ENCODE data around the gene ZNF593OS. TPM values are rescaled to one million over a fixed set of nuclear protein-coding genes. Genes with fewer than 3 reads are reported as not detected.

The ZNF593OS gene
- total RNA-seq, 1 experiment from 2014 or later, result not detected

GRCh38 chr1:26162220-26162709 lies 9.4 kb downstream of the ZNF593OS start:
- H3K9ac ChIP-seq (ENCODE audit: extremely low read depth, insufficient read length, low read length), result no peak overlapping the region
- H3K27ac Mint-ChIP-seq, result no peak overlapping the region; a peak in 1 of 7 replicates
- no peak overlapping the region for H3K23ac ChIP-seq (ENCODE audit: insufficient read length, low read depth, low read length)
- no peak overlapping the region for H3K14ac ChIP-seq (ENCODE audit: insufficient read depth, low read length)
- no peak overlapping the region for H2AK5ac ChIP-seq (ENCODE audit: insufficient read length, low read length)
- H2BK120ac ChIP-seq (ENCODE audit: low read depth, low read length, poor library complexity, severe bottlenecking), result no peak overlapping the region
- H3K79me2 ChIP-seq (ENCODE audit: insufficient read depth, low read length), result no peaks in the 10 kb centered on the region
- H2BK20ac ChIP-seq (ENCODE audit: low read depth, low read length, poor library complexity, severe bottlenecking), result no peak overlapping the region
- H3K27me3 Mint-ChIP-seq (ENCODE audit: low read depth), result peaks cover 89% of the 10 kb centered on the region
- no peak overlapping the region for H4K91ac ChIP-seq (ENCODE audit: insufficient read length, low read depth, low read length)
- H3K4me1 ChIP-seq (ENCODE audit: insufficient read depth, low read length), result peaks cover 9% of the 10 kb centered on the region; the same call in 1 of the 2 replicates
- H3K4me3 Mint-ChIP-seq, result peak overlapping the region; percentile 51 to 80
- peaks cover 19% of the 10 kb centered on the region for H3K23me2 ChIP-seq (ENCODE audit: insufficient read length, low read depth, low read length, poor library complexity, severe bottlenecking)
- TF ChIP-seq, protein P1, sequence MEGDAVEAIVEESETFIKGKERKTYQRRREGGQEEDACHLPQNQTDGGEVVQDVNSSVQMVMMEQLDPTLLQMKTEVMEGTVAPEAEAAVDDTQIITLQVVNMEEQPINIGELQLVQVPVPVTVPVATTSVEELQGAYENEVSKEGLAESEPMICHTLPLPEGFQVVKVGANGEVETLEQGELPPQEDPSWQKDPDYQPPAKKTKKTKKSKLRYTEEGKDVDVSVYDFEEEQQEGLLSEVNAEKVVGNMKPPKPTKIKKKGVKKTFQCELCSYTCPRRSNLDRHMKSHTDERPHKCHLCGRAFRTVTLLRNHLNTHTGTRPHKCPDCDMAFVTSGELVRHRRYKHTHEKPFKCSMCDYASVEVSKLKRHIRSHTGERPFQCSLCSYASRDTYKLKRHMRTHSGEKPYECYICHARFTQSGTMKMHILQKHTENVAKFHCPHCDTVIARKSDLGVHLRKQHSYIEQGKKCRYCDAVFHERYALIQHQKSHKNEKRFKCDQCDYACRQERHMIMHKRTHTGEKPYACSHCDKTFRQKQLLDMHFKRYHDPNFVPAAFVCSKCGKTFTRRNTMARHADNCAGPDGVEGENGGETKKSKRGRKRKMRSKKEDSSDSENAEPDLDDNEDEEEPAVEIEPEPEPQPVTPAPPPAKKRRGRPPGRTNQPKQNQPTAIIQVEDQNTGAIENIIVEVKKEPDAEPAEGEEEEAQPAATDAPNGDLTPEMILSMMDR (conservative IDR thresholded peaks at IDR 0.05), result no peak
- peaks cover 29% of the 10 kb centered on the region; the same call in 1 of the 2 replicates for H3K27me3 ChIP-seq (ENCODE audit: insufficient read depth, low read length)
- no peak for DNase-seq
- H3K9me3 ChIP-seq (ENCODE audit: control insufficient read depth, low read depth, low read length), result no peaks in the 10 kb centered on the region
- peaks cover 0 to 4% of the 10 kb centered on the region in 2 experiments; a peak in 1 of 5 replicates for H3K9me3 Mint-ChIP-seq
- no peak overlapping the region for H3T11ph ChIP-seq (ENCODE audit: low read length)
- H2BK5ac ChIP-seq (ENCODE audit: insufficient read length, low read length), result no peak overlapping the region
- WGBS (ENCODE audit: extremely low coverage, insufficient read length, low lambda C conversion rate), result no CpG with 5 or more reads among the region's 21 CpGs
- H3K4ac ChIP-seq (ENCODE audit: low read depth, low read length), result no peak overlapping the region
- no peak overlapping the region for H2AFZ ChIP-seq (ENCODE audit: low read length)
- H3K4me1 Mint-ChIP-seq, result peaks cover 41 to 58% of the 10 kb centered on the region in 2 experiments
- H3K4me2 ChIP-seq (ENCODE audit: insufficient read depth, insufficient read length, low read length), result peak overlapping the region; percentile 46
- no peak overlapping the region for H2BK15ac ChIP-seq (ENCODE audit: low read depth, low read length)
- no peak overlapping the region for H3K18ac ChIP-seq (ENCODE audit: insufficient read length, low read depth, low read length)
- no peaks in the 10 kb centered on the region for H3K79me1 ChIP-seq (ENCODE audit: insufficient read depth, low read depth, low read length, poor library complexity, severe bottlenecking)
- no peaks in the 10 kb centered on the region for H4K20me1 ChIP-seq (ENCODE audit: control insufficient read depth, insufficient read depth, insufficient read length)
- no peaks in the 10 kb centered on the region for H3K36me3 Mint-ChIP-seq (ENCODE audit: insufficient read depth in 1 of 3, low read depth in 3 of 3)
- H4K5ac ChIP-seq (ENCODE audit: insufficient read length, low read depth, low read length), result no peak overlapping the region
- no peak overlapping the region for H3K27ac ChIP-seq (ENCODE audit: insufficient read length, low read depth, low read length)
- H4K8ac ChIP-seq (replicated peaks; ENCODE audit: insufficient read length, low read depth, low read length), result no peak overlapping the region
- H3K56ac ChIP-seq (ENCODE audit: insufficient read length, low read depth, low read length), result no peak overlapping the region
- H2BK12ac ChIP-seq (ENCODE audit: insufficient read length, low read depth, low read length), result no peak overlapping the region

Measured in H9 (cell line).